IPS DF 4.7 (cell line): Measurements from ENCODE around the gene SLC16A3.

ENCODE experiments used
- DNase-seq: peaks from one replicate; pipeline ENCODE4 v3.0.0-alpha.2; 2013; ENCODE audit warnings: low spot score; ENCODE audit errors: extremely low read depth

SLC16A3 gene

GRCh38 chr17:82236142-82236971 lies 7.5 kb downstream of the SLC16A3 start:
- DNase-seq: no peak

GRCh38 chr17:82237083-82237745 lies 8.4 kb downstream of the SLC16A3 start:
- DNase-seq: no peak

GRCh38 chr17:82237746-82238471 lies 9.1 kb downstream of the SLC16A3 start:
- no peak for DNase-seq

GRCh38 chr17:82238472-82239201 lies 9.8 kb downstream of the SLC16A3 start:
- DNase-seq: no peak

GRCh38 chr17:82239401-82239925 lies 10.6 kb downstream of the SLC16A3 start:
- DNase-seq: no peak

- DNase-seq: no peak
Observed at GRCh38 chr17:82239926-82240505, 11.2 kb downstream of the SLC16A3 start.

GRCh38 chr17:82240506-82241182 lies 11.8 kb downstream of the SLC16A3 start:
- no peak for DNase-seq

GRCh38 chr17:82241183-82241925 lies 12.5 kb downstream of the SLC16A3 start:
- no peak for DNase-seq

GRCh38 chr17:82241926-82242697 lies 13.3 kb downstream of the SLC16A3 start:
- no peak for DNase-seq

- no peak for DNase-seq
Observed at GRCh38 chr17:82242698-82242976, 13.8 kb downstream of the SLC16A3 start.

- DNase-seq: no peak
Observed at GRCh38 chr17:82242977-82243647, 14.3 kb downstream of the SLC16A3 start.

GRCh38 chr17:82243648-82244412 lies 15.0 kb downstream of the SLC16A3 start:
- DNase-seq: no peak

- DNase-seq: no peak
Observed at GRCh38 chr17:82244413-82245133, 15.7 kb downstream of the SLC16A3 start.

GRCh38 chr17:82245134-82246039 lies 16.5 kb downstream of the SLC16A3 start:
- no peak for DNase-seq

GRCh38 chr17:82246040-82246364 lies 17.2 kb downstream of the SLC16A3 start:
- DNase-seq: no peak
